Measurements from ENCODE around the gene ZAP70. TPM values are rescaled to one million over a fixed set of nuclear protein-coding genes. Genes with fewer than 3 reads are reported as not detected.

The ZAP70 gene
- total and polyA plus RNA-seq, 4 donors, result 5.1 to 8.3 (median 5.5) TPM

- peaks cover 0 to 2% (median 0%) of the 10 kb centered on the region in 4 donors for H3K9me3 ChIP-seq (ENCODE audit: control insufficient read depth in 4 of 4, insufficient read depth in 3 of 4, low read length in 3 of 4)
- DNase-seq, result no peak
- ATAC-seq (ENCODE audit: insufficient read depth, low FRiP score), result no peak
- H3K36me3 ChIP-seq (ENCODE audit: control insufficient read depth in 4 of 4, insufficient read depth in 4 of 4, low read length in 4 of 4), result peaks cover 2 to 11% (median 5%) of the 10 kb centered on the region in 4 donors
- H3K27ac ChIP-seq (ENCODE audit: low read depth in 1 of 2, low read length in 1 of 2), result no peak overlapping the region
- H3K4me3 ChIP-seq, result no peak overlapping the region
- H3K9ac ChIP-seq (ENCODE audit: insufficient read depth in 1 of 2, low read length in 2 of 2), result no peak overlapping the region
- TF ChIP-seq CTCF (IDR thresholded peaks at IDR 0.05; ENCODE audit: control extremely low read depth, extremely low read depth), result no peak
- 79% methylated on average over 3 of the region's 3 CpGs for WGBS, 2 donors
- H3K27me3 ChIP-seq (ENCODE audit: control insufficient read depth in 3 of 3, insufficient read depth in 3 of 3, low read length in 2 of 3), result no peaks in the 10 kb centered on the region
- peaks cover 0 to 4% (median 0%) of the 10 kb centered on the region in 5 donors for H3K4me1 ChIP-seq (ENCODE audit: control insufficient read depth in 5 of 5, insufficient read depth in 5 of 5, low read length in 5 of 5)
These were observed 33.9 kb downstream of the ZAP70 start for GRCh38 chr2:97747285-97747684.

GRCh38 chr2:97747716-97748115 lies 34.3 kb downstream of the ZAP70 start:
- ATAC-seq (ENCODE audit: insufficient read depth, low FRiP score) (no peak), DNase-seq (no peak)
- 90 to 96% methylated on average over 4 of the region's 4 CpGs for WGBS, 2 donors
- peaks cover 0 to 2% (median 0%) of the 10 kb centered on the region in 4 donors for H3K9me3 ChIP-seq (ENCODE audit: control insufficient read depth in 4 of 4, insufficient read depth in 3 of 4, low read length in 3 of 4)
- no peak overlapping the region for H3K4me3 ChIP-seq
- peaks cover 2 to 11% (median 5%) of the 10 kb centered on the region in 4 donors for H3K36me3 ChIP-seq (ENCODE audit: control insufficient read depth in 4 of 4, insufficient read depth in 4 of 4, low read length in 4 of 4)
- H3K9ac ChIP-seq (ENCODE audit: insufficient read depth in 1 of 2, low read length in 2 of 2), result no peak overlapping the region
- peaks cover 0 to under 1% (median 0%) of the 10 kb centered on the region in 5 donors for H3K4me1 ChIP-seq (ENCODE audit: control insufficient read depth in 5 of 5, insufficient read depth in 5 of 5, low read length in 5 of 5)
- no peaks in the 10 kb centered on the region for H3K27me3 ChIP-seq (ENCODE audit: control insufficient read depth in 3 of 3, insufficient read depth in 3 of 3, low read length in 2 of 3)
- TF ChIP-seq CTCF (IDR thresholded peaks at IDR 0.05; ENCODE audit: control extremely low read depth, extremely low read depth), result no peak
- H3K27ac ChIP-seq (ENCODE audit: low read depth in 1 of 2, low read length in 1 of 2), result no peak overlapping the region

GRCh38 chr2:97749581-97749980 lies 36.2 kb downstream of the ZAP70 start:
- Histone ChIP-seq H3K9ac (ENCODE audit: insufficient read depth in 1 of 2, low read length in 2 of 2) (no peak overlapping the region), H3K9me3 (ENCODE audit: control insufficient read depth in 4 of 4, insufficient read depth in 3 of 4, low read length in 3 of 4) (no peaks in the 10 kb centered on the region), H3K4me3 (no peak overlapping the region), H3K27me3 (ENCODE audit: control insufficient read depth in 3 of 3, insufficient read depth in 3 of 3, low read length in 2 of 3) (no peaks in the 10 kb centered on the region), H3K4me1 (ENCODE audit: control insufficient read depth in 5 of 5, insufficient read depth in 5 of 5, low read length in 5 of 5) (peaks cover 0 to 2% (median 0%) of the 10 kb centered on the region in 5 donors), H3K36me3 (ENCODE audit: control insufficient read depth in 4 of 4, insufficient read depth in 4 of 4, low read length in 4 of 4) (peaks cover 0 to 2% (median 1%) of the 10 kb centered on the region in 4 donors), H3K27ac (ENCODE audit: low read depth in 1 of 2, low read length in 1 of 2) (no peak overlapping the region)
- no peak for TF ChIP-seq CTCF (IDR thresholded peaks at IDR 0.05; ENCODE audit: control extremely low read depth, extremely low read depth)
- no peak for ATAC-seq (ENCODE audit: insufficient read depth, low FRiP score)
- no peak for DNase-seq
- WGBS, 2 donors, result 79 to 83% methylated on average over 5 of the region's 5 CpGs

- H3K36me3 ChIP-seq (ENCODE audit: control insufficient read depth in 4 of 4, insufficient read depth in 4 of 4, low read length in 4 of 4), result peaks cover 0 to 2% (median 1%) of the 10 kb centered on the region in 4 donors
- no peak overlapping the region for H3K27ac ChIP-seq (ENCODE audit: low read depth in 1 of 2, low read length in 1 of 2)
- no peaks in the 10 kb centered on the region for H3K27me3 ChIP-seq (ENCODE audit: control insufficient read depth in 3 of 3, insufficient read depth in 3 of 3, low read length in 2 of 3)
- ATAC-seq (ENCODE audit: insufficient read depth, low FRiP score) (no peak), DNase-seq (no peak)
- no peak overlapping the region for H3K9ac ChIP-seq (ENCODE audit: insufficient read depth in 1 of 2, low read length in 2 of 2)
- WGBS, 2 donors, result 99% methylated on average over 4 of the region's 4 CpGs
- TF ChIP-seq CTCF (IDR thresholded peaks at IDR 0.05; ENCODE audit: control extremely low read depth, extremely low read depth), result no peak
- peaks cover 0 to 2% (median 0%) of the 10 kb centered on the region in 5 donors for H3K4me1 ChIP-seq (ENCODE audit: control insufficient read depth in 5 of 5, insufficient read depth in 5 of 5, low read length in 5 of 5)
- no peak overlapping the region for H3K4me3 ChIP-seq
- H3K9me3 ChIP-seq (ENCODE audit: control insufficient read depth in 4 of 4, insufficient read depth in 3 of 4, low read length in 3 of 4), result no peaks in the 10 kb centered on the region
These were observed 36.6 kb downstream of the ZAP70 start for GRCh38 chr2:97750017-97750416.
